H9 (cell line): ENCODE results near the gene MROH2A. TPM values are rescaled to one million over a fixed set of nuclear protein-coding genes. Genes with fewer than 3 reads are reported as not detected.

Experiments
- DNase-seq: peaks from one replicate; pipeline ENCODE4 v3.0.0-alpha.2; 2017
- H2AFZ ChIP-seq: one replicate; pipeline ENCODE4 v1.6.1; 2013; ENCODE audit warnings: mild to moderate bottlenecking, low read length, control low read depth, moderate library complexity
- H2AK5ac ChIP-seq: 2 replicates; pipeline ENCODE4 v1.6.1; 2013; ENCODE audit warnings: low read length, control low read depth, mixed read lengths; ENCODE audit not compliant: insufficient read length
- H2BK120ac ChIP-seq: one replicate; pipeline ENCODE4 v1.6.1; 2013; ENCODE audit warnings: low read depth, mild to moderate bottlenecking, low read length, control low read depth, inconsistent platforms; ENCODE audit not compliant: poor library complexity, severe bottlenecking
- H2BK12ac ChIP-seq: 2 replicates; pipeline ENCODE4 v1.6.1; 2013; ENCODE audit warnings: low read length, control low read depth, mixed read lengths, low read depth; ENCODE audit not compliant: insufficient read length
- H2BK15ac ChIP-seq: 2 replicates; pipeline ENCODE4 v1.6.1; 2013; ENCODE audit warnings: low read depth, low read length, control low read depth
- H2BK20ac ChIP-seq: one replicate; pipeline ENCODE4 v1.6.1; 2013; ENCODE audit warnings: low read depth, mild to moderate bottlenecking, low read length, control low read depth, inconsistent platforms; ENCODE audit not compliant: poor library complexity, severe bottlenecking
- H2BK5ac ChIP-seq: 2 replicates; pipeline ENCODE4 v1.6.1; 2013; ENCODE audit warnings: low read length, control low read depth, mixed read lengths; ENCODE audit not compliant: insufficient read length
- H3K14ac ChIP-seq: 2 replicates; pipeline ENCODE4 v1.6.1; 2013; ENCODE audit warnings: low read length, control low read depth; ENCODE audit not compliant: insufficient read depth
- H3K18ac ChIP-seq: 2 replicates; pipeline ENCODE4 v1.6.1; 2013; ENCODE audit warnings: low read depth, mild to moderate bottlenecking, mixed read lengths, low read length, control low read depth; ENCODE audit not compliant: insufficient read length
- H3K23ac ChIP-seq: 2 replicates; pipeline ENCODE4 v1.6.1; 2013; ENCODE audit warnings: low read length, control low read depth, mixed read lengths, low read depth; ENCODE audit not compliant: insufficient read length
- H3K23me2 ChIP-seq: 2 replicates; pipeline ENCODE4 v1.6.1; 2013; ENCODE audit warnings: low read depth, mild to moderate bottlenecking, mixed read lengths, low read length, control low read depth; ENCODE audit not compliant: insufficient read length, poor library complexity, severe bottlenecking
- H3K27ac ChIP-seq: 2 replicates; pipeline ENCODE4 v1.5.1; 2013; ENCODE audit warnings: low read length, control low read depth, mixed read lengths, low read depth; ENCODE audit not compliant: insufficient read length
- H3K27me3 ChIP-seq: 2 replicates; pipeline ENCODE4 v1.6.1; 2013; ENCODE audit warnings: low read length, control low read depth, inconsistent platforms; ENCODE audit not compliant: insufficient read depth
- H3K4ac ChIP-seq: 2 replicates; pipeline ENCODE4 v1.6.1; 2013; ENCODE audit warnings: low read depth, mild to moderate bottlenecking, control low read depth, inconsistent platforms, low read length, moderate library complexity
- H3K4me1 ChIP-seq: 2 replicates; pipeline ENCODE4 v1.6.1; 2013; ENCODE audit warnings: low read length, control low read depth, inconsistent platforms; ENCODE audit not compliant: insufficient read depth
- H3K4me2 ChIP-seq: 2 replicates; pipeline ENCODE4 v1.6.1; 2013; ENCODE audit warnings: low read length, control low read depth, mixed read lengths; ENCODE audit not compliant: insufficient read length, insufficient read depth
- H3K56ac ChIP-seq: 2 replicates; pipeline ENCODE4 v1.6.1; 2013; ENCODE audit warnings: low read depth, mild to moderate bottlenecking, mixed read lengths, low read length, control low read depth; ENCODE audit not compliant: insufficient read length
- H3K79me1 ChIP-seq: 2 replicates; pipeline ENCODE4 v1.6.1; 2013; ENCODE audit warnings: low read depth, mild to moderate bottlenecking, moderate library complexity, low read length, control low read depth, inconsistent platforms; ENCODE audit not compliant: insufficient read depth, poor library complexity, severe bottlenecking
- H3K79me2 ChIP-seq: 2 replicates; pipeline ENCODE4 v1.6.1; 2013; ENCODE audit warnings: low read length, control low read depth, inconsistent platforms; ENCODE audit not compliant: insufficient read depth
- H3K9ac ChIP-seq: 2 replicates; pipeline ENCODE4 v1.6.1; 2013; ENCODE audit warnings: low read length, control low read depth, mixed read lengths; ENCODE audit not compliant: insufficient read length; ENCODE audit errors: extremely low read depth
- H3K9me3 ChIP-seq: one replicate; pipeline ENCODE4 v1.6.1; 2013; ENCODE audit warnings: low read depth, low read length, inconsistent platforms; ENCODE audit not compliant: control insufficient read depth
- H3T11ph ChIP-seq: one replicate; pipeline ENCODE4 v1.6.1; 2013; ENCODE audit warnings: mild to moderate bottlenecking, low read length, control low read depth, inconsistent platforms
- H4K20me1 ChIP-seq: one replicate; pipeline ENCODE4 v1.6.1; 2013; ENCODE audit not compliant: control insufficient read depth, insufficient read length, insufficient read depth
- H4K5ac ChIP-seq: 2 replicates; pipeline ENCODE4 v1.6.1; 2013; ENCODE audit warnings: low read depth, mild to moderate bottlenecking, mixed read lengths, low read length, control low read depth; ENCODE audit not compliant: insufficient read length
- H4K8ac ChIP-seq: replicated peaks from 2 replicates; pipeline ENCODE4 v1.6.1; 2013; ENCODE audit warnings: low read length, control low read depth, mixed read lengths, low read depth; ENCODE audit not compliant: insufficient read length
- H4K91ac ChIP-seq: 2 replicates; pipeline ENCODE4 v1.6.1; 2013; ENCODE audit warnings: low read depth, mild to moderate bottlenecking, moderate library complexity, mixed read lengths, low read length, control low read depth; ENCODE audit not compliant: insufficient read length
- H3K27ac Mint-ChIP-seq, 3 experiments: 2 replicates in 2 of 3; 3 replicates in 1 of 3; pipeline ENCODE4 v1.8.0; 2020 to 2021; ENCODE audit warnings: mixed read lengths in 3 of 3, mild to moderate bottlenecking in 1 of 3, moderate library complexity in 1 of 3
- H3K27me3 Mint-ChIP-seq: 2 replicates; pipeline ENCODE4 v1.8.0; 2021; ENCODE audit warnings: low read depth, mild to moderate bottlenecking, moderate library complexity, mixed read lengths
- H3K36me3 Mint-ChIP-seq, 3 experiments: 2 replicates in 2 of 3; 3 replicates in 1 of 3; pipeline ENCODE4 v1.8.0; 2020 to 2021; ENCODE audit warnings: low read depth in 3 of 3, mixed read lengths in 3 of 3; ENCODE audit not compliant: insufficient read depth in 1 of 3
- H3K4me1 Mint-ChIP-seq, 2 experiments: 2 replicates each; pipeline ENCODE4 v1.8.0; 2020; ENCODE audit warnings: mixed read lengths in 2 of 2
- H3K4me3 Mint-ChIP-seq, 2 experiments: 2 replicates in 1 of 2; 3 replicates in 1 of 2; pipeline ENCODE4 v1.8.0; 2020 to 2021; ENCODE audit warnings: mild to moderate bottlenecking in 2 of 2, mixed read lengths in 2 of 2, moderate library complexity in 1 of 2
- H3K9me3 Mint-ChIP-seq, 2 experiments: 2 replicates in 1 of 2; 3 replicates in 1 of 2; pipeline ENCODE4 v1.8.0; 2020; ENCODE audit warnings: mild to moderate bottlenecking in 2 of 2, mixed read lengths in 2 of 2, moderate library complexity in 1 of 2
- CTCF ChIP-seq: fragments of 200-600 bp; sonication (generic); conservative IDR thresholded peaks from 3 replicates; pipeline ENCODE4 v1.8.0; 2021; ENCODE audit warnings: antibody characterized with exemption, mild to moderate bottlenecking
- WGBS: extraction: QIAGEN DNeasy Blood & Tissue Kit; methylation state at CpG from one replicate; pipeline ENCODE4 v1.1.7; 2013; ENCODE audit warnings: missing lambda C conversion rate, low lambda C conversion rate, mixed read lengths; ENCODE audit not compliant: insufficient read length; ENCODE audit errors: extremely low coverage; 5-methylcytosine and 5-hydroxymethylcytosine counted together
- total RNA-seq: library from RNA; stranded (reverse); gene quantifications from 2 replicates; pipeline ENCODE4 v1.2.1, GENCODE V29; 2021

The MROH2A gene
- total RNA-seq, 1 experiment from 2014 or later, result not detected

- no peak overlapping the region for H3K4me3 Mint-ChIP-seq
- Histone ChIP-seq H2AFZ (no peak overlapping the region), H4K5ac (no peak overlapping the region), H3T11ph (no peak overlapping the region), H3K23ac (no peak overlapping the region), H2BK5ac (no peak overlapping the region), H2BK12ac (no peak overlapping the region), H3K4me2 (no peak overlapping the region), H2BK15ac (no peak overlapping the region), H3K18ac (no peak overlapping the region), H3K9ac (no peak overlapping the region), H3K56ac (no peak overlapping the region), H3K79me2 (no peaks in the 10 kb centered on the region), H2BK20ac (no peak overlapping the region), H3K27ac (no peak overlapping the region), H3K4me1 (no peaks in the 10 kb centered on the region), H2BK120ac (no peak overlapping the region), H3K79me1 (no peaks in the 10 kb centered on the region), H3K27me3 (no peaks in the 10 kb centered on the region), H3K14ac (no peak overlapping the region), H4K91ac (no peak overlapping the region), H4K8ac (no peak overlapping the region), H3K9me3 (no peaks in the 10 kb centered on the region), H3K4ac (no peak overlapping the region), H3K23me2 (no peaks in the 10 kb centered on the region), H2AK5ac (no peak overlapping the region), H4K20me1 (no peaks in the 10 kb centered on the region)
- H3K27me3 Mint-ChIP-seq, result peaks cover 7% of the 10 kb centered on the region
- no peaks in the 10 kb centered on the region; a peak in 1 of 5 replicates for H3K9me3 Mint-ChIP-seq
- H3K4me1 Mint-ChIP-seq, result no peaks in the 10 kb centered on the region
- H3K27ac Mint-ChIP-seq, result no peak overlapping the region
- no peak for TF ChIP-seq CTCF
- no peak for DNase-seq
- WGBS, result no CpG with 5 or more reads among the region's 3 CpGs
- no peaks in the 10 kb centered on the region for H3K36me3 Mint-ChIP-seq
Observed at GRCh38 chr2:233817361-233817911, 39.3 kb downstream of the MROH2A start.
